HG02852 (cell line): Measurements from ENCODE around the gene RNF151.
A peak's percentile ranks its signal among the peaks of the same experiment; 100 is the strongest.
"Not testable (repeated sequence)": the region's sequence is repeated elsewhere in the genome, so short reads cannot be mapped to it uniquely, and the experiment has no call there.

ENCODE experiments used
- ATAC-seq: cut with Tn5 transposase; IDR thresholded peaks from one replicate; pipeline ENCODE4 v1.9.1; 2021; ENCODE audit warnings: mild to moderate bottlenecking, moderate library complexity; ENCODE audit not compliant: unreplicated experiment

The RNF151 gene, protein sequence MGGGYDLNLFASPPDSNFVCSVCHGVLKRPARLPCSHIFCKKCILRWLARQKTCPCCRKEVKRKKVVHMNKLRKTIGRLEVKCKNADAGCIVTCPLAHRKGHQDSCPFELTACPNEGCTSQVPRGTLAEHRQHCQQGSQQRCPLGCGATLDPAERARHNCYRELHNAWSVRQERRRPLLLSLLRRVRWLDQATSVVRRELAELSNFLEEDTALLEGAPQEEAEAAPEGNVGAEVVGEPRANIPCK

GRCh38 chr16:1966460-1966859 lies at the start of gene RNF151:
RNF151 (plus strand) TSS chr16:1966856; CDS start chr16:1966882, 26 bp downstream.
- ATAC-seq: no peak

GRCh38 chr16:1917056-1917664 lies 49.5 kb upstream of the RNF151 start:
- ATAC-seq: no peak

DNA sequence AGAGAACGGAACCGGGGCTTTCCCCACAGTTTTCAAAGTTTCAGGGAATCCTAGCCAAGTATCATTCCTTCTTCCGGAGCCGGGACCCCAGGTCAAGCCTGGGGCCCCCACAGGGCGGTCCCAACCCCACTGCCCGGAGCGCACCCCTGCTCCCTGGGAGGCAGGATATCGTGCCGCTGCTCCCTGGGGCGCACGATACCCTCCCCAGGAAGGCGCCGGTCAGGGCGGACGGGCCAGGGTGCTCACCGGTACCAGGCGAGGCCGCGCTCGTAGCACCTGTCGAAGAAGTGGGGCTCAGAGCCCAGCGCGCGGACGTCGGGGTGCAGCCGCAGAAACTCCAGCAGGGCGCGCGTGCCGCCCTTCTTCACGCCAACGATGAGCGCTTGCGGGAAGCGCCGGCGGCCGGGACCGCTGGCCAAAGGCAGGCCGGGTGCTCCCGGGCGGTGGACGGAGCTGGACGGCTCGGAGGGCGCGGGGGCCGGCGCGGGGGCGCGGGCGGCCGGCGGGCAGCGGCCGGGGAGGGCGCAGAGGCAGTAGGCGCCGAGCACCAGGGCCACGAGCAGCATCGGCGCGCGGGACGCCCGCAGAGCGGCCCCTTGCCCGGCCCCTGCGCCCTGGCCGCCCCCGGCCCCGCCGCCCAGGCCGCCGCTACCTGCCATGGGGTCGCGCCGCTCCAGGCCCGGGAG lies 48.8 kb upstream of the RNF151 start:
- no peak for ATAC-seq

- ATAC-seq: no peak
Measured at GRCh38 chr16:1918351-1919326, 48.0 kb upstream of the RNF151 start, which contains the start of gene HS3ST6. HS3ST6 (minus strand) TSS chr16:1918415; CDS start chr16:1918323, 92 bp downstream.

DNA sequence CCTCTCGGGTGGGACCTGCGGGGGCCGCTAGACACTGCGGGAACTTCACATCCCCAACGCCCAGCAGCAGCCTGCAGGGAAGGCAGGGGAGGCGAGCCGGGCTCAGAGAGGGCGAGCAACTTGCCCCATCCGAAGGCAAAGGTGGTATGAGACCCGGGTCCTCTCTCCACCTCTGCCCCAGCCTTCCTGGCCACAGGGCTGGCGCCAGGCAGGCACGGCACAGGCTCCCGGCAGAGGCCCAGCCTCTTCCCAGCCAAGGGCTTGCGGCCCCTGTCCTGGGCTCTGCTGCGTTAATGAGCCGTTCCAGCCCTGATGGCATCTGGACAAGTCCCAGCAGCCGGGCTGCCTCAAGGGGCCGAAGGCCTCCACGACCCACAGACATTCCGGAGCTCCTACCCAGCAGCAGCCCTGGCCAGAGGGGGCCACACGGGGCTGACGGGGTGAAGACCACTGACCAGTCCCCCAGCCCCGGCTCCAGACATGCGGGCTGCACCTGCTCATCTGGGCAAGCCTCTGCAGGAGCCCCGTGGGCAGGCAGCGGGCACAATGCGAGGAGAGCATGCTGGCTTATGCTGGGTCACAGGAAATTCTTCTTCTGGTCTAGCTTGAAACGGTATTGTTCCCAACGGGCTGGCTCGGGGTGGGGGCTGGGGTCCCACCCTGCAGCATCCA lies 47.2 kb upstream of the RNF151 start:
- no peak for ATAC-seq

DNA sequence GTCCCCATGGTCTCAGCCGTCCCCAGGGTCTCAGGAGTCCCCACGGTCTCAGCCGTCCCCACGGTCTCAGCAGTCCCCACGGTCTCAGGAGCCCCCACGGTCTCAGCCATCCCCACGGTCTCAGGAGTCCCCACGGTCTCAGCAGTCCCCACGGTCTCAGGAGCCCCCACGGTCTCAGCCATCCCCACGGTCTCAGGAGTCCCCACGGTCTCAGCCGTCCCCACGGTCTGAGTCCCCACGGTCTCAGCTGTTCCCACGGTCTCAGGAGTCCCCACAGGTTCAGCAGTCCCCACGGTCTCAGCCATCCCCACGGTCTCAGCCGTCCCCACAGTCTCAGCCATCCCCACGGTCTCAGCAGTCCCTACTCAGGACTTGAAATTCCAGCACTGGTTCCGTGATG lies 46.5 kb upstream of the RNF151 start:
- not testable (repeated sequence) for ATAC-seq

GRCh38 chr16:1920727-1921171 lies 45.9 kb upstream of the RNF151 start:
- no peak for ATAC-seq

- ATAC-seq: no peak
Measured at GRCh38 chr16:1922357-1922756, 44.3 kb upstream of the RNF151 start.

GRCh38 chr16:1923299-1924034 lies 43.2 kb upstream of the RNF151 start:
- no peak for ATAC-seq

GRCh38 chr16:1924095-1924494 lies 42.6 kb upstream of the RNF151 start:
- no peak for ATAC-seq

GRCh38 chr16:1926271-1926670 lies 40.4 kb upstream of the RNF151 start:
- ATAC-seq: no peak

DNA sequence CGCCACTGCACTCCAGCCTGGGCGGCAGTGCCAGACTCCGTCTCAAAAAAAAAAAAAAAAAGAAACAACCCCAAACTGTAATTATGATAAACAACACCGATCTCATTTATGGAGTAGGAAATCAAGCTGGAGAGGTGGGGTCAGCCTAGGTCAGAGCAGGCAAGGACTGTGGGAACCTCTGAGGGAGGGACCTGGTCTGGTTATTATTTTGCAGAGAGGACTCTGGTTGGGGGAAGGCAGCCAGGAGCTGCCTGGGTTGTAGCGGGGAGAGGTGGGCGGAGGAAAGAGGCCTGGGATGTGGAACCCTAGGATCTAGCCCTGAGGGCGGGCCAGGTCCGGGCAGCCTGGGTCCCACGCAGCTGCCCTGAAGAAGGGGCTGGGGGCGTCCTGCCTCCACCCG lies 37.6 kb upstream of the RNF151 start:
- peak; percentile 9 for ATAC-seq

- ATAC-seq: peak; percentile 87
Measured at GRCh38 chr16:1929578-1930337, 36.9 kb upstream of the RNF151 start.

GRCh38 chr16:1930338-1930720 lies 36.3 kb upstream of the RNF151 start:
- ATAC-seq: no peak

- no peak for ATAC-seq
Measured at GRCh38 chr16:1932050-1933028, 34.3 kb upstream of the RNF151 start.

DNA sequence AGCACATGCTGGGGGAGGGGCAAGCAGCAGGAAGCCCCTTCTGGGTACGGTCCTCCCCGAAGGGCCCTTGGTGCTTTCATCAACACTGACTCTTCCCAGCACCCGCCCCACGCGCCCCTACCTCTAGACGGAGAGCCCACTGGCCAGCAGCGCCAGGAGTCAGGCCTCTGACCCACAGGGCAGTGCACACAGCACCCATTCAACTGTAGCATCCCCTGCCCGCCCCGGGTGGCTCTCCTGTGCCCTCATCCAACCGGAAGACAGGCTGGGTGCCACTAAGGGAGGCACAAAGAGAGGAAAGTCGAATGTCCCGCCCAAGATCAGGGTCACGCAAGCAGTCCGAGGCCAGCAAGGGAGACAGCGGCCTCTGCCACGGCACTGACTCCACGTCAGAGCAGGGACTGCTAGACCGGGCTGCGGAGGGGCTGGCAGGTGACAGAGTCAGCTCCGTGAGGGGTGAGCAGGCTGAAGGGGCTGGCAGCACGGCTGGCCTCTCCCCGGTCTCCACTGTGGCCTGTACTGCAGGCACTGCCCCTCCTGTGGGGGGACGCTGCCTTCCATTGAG lies 33.5 kb upstream of the RNF151 start:
- ATAC-seq: no peak

DNA sequence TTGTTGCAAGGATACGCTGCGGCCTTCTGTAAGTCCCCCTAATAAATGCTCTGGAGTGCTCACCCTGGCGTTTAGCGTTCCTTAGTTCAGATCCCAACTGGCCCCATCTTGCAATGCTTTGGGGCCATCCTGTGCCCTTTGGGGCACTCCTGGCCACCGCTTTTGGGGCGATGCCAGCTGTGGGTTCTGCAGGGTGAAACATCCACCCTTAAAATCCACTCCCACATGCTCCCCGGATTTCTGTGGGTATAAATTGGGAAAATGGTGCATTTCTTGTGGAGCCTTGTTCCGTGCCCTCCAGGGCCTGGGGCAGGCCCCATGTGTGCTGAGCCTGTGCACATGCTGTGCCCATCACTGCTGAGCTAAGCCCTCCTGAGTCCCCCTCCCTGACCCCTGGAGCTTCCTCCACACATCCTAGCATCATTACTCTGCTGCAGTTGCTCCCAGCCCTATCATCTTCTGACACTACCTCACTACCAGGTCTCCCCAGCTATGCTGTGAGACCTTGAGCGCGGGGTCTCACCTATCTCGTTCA lies 29.6 kb upstream of the RNF151 start:
- no peak for ATAC-seq
